OCI-LY1 (cell line): ENCODE measurements around the gene HCAR3.
"Not testable (repeated sequence)": the region's sequence is repeated elsewhere in the genome, so short reads cannot be mapped to it uniquely, and the experiment has no call there.

Experiments
- CTCF ChIP-seq: fragments of 200-600 bp; sonication (generic), shearing (Covaris generic); IDR thresholded peaks from 2 replicates; pipeline ENCODE4 v1.5.1; 2017; ENCODE audit warnings: mild to moderate bottlenecking, antibody characterized with exemption, low read length, moderate library complexity, mixed read lengths
- EZH2 ChIP-seq: fragments of 200-600 bp; sonication (generic), shearing (Covaris generic); IDR thresholded peaks from 2 replicates; pipeline ENCODE4 v1.8.0; 2017; ENCODE audit warnings: borderline replicate concordance, mixed run types, mild to moderate bottlenecking, antibody characterized with exemption, low read length, moderate library complexity, mixed read lengths

GRCh38 chr12:122715211-122715610 is 1.4 kb downstream of the HCAR3 start:
- TF ChIP-seq CTCF, EZH2: not testable (repeated sequence)
